Activated naive CD8-positive, alpha-beta T cell treated with anti-CD3 and anti-CD28 coated beads for 36 hours (primary cell): ENCODE results near the gene FAM193A. TPM values are rescaled to one million over a fixed set of nuclear protein-coding genes. Genes with fewer than 3 reads are reported as not detected.
A peak's percentile ranks its signal among the peaks of the same experiment; 100 is the strongest.
"Not testable (repeated sequence)": the region's sequence is repeated elsewhere in the genome, so short reads cannot be mapped to it uniquely, and the experiment has no call there.

ENCODE experiments used
- DNase-seq: peaks from one replicate; pipeline ENCODE4 v3.0.0; 2021
- H3K27ac Mint-ChIP-seq: one replicate; pipeline ENCODE4 v1.8.0; 2022; ENCODE audit warnings: mild to moderate bottlenecking, moderate library complexity, mixed read lengths
- H3K27me3 Mint-ChIP-seq: one replicate; pipeline ENCODE4 v1.8.0; 2022; ENCODE audit warnings: mild to moderate bottlenecking, mixed read lengths
- H3K36me3 Mint-ChIP-seq: one replicate; pipeline ENCODE4 v1.8.0; 2021; ENCODE audit warnings: mild to moderate bottlenecking, mixed read lengths
- H3K4me1 Mint-ChIP-seq: one replicate; pipeline ENCODE4 v1.8.0; 2021; ENCODE audit warnings: mixed read lengths
- H3K4me3 Mint-ChIP-seq: one replicate; pipeline ENCODE4 v1.8.0; 2022; ENCODE audit warnings: mild to moderate bottlenecking, moderate library complexity, mixed read lengths
- H3K9me3 Mint-ChIP-seq: one replicate; pipeline ENCODE4 v1.8.0; 2022; ENCODE audit warnings: mixed read lengths
- total RNA-seq, 2 experiments: library from RNA; stranded (reverse); gene quantifications; one replicate each; pipeline ENCODE4 v1.2.3, GENCODE V29; 2021

Gene FAM193A
- total RNA-seq, 2 experiments from 2014 or later = 18.9 TPM

DNA sequence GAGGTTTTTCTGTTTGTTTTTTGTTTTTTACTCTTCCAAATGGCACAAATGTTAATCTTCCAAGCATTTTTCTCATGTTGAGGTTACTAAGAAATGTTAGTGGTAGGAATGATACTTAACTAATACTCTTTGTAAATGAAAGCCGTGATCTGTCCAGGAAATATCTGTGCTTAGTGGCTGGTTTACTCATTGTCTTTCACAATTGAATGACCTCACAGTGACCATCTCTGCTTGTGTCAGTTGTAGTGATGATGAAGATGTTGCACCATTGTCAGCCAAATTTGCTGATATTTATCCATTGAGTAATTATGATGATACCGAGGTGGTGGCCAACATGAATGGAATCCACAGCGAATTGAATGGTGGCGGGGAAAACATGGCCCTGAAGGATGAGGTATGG is 126.2 kb downstream of the FAM193A start:
- peaks cover 23% of the 10 kb centered on the region for H3K36me3 Mint-ChIP-seq
- no peak for DNase-seq
- H3K27me3 Mint-ChIP-seq = no peaks in the 10 kb centered on the region
- H3K9me3 Mint-ChIP-seq = no peaks in the 10 kb centered on the region
- H3K4me3 Mint-ChIP-seq = no peak overlapping the region
- H3K4me1 Mint-ChIP-seq = peaks cover 9% of the 10 kb centered on the region
- no peak overlapping the region for H3K27ac Mint-ChIP-seq

DNA sequence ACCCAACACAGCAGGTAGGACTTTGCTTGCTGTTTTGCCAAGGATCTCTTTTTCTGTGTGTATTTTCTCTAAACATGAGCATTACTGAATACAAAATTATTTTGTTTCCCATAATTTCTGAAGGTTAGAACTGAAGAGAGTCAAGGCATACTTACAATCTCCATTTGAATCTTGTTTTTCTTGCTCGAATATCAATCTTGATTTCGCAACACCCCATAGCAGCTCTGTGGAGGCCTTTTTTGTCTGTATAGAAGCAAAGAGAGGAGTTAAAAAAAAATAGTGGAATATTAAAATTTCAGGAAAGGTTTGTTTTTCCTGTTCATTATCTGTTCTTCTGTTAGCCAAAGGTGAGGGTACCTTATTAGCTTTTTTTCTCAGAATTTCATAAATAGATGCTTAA is 126.8 kb downstream of the FAM193A start:
- Mint-ChIP-seq H3K4me1 (peaks cover 12% of the 10 kb centered on the region), H3K36me3 (peaks cover 23% of the 10 kb centered on the region), H3K27ac (no peak overlapping the region), H3K9me3 (no peaks in the 10 kb centered on the region), H3K4me3 (no peak overlapping the region), H3K27me3 (no peaks in the 10 kb centered on the region)
- no peak for DNase-seq

DNA sequence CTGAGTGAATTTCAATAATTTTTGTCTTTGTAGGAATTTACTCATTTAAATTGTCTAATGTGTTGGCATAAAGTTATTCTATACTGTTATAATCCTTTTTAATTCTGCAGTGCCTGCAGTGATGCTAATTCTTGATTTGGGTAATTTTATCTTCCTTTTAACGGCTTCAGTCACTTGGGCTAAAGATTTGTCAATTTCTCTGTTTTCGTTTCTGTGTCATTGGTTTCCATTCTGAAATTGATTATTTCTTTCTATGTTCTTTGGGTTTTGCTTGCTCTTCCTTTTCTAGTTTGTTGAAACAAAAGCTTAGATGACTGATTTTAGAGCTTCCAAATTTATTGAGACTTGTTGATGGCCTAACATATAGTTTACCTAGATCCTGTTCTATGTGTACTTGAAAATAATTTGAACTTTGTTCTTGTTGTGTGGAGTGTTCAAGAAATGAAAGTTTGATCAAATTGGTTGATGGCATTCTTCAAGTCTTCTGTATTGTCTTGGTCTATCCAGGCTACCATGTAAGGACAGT is 130.3 kb downstream of the FAM193A start:
- no peaks in the 10 kb centered on the region for H3K27me3 Mint-ChIP-seq
- no peak overlapping the region for H3K4me3 Mint-ChIP-seq
- peaks cover 25% of the 10 kb centered on the region for H3K36me3 Mint-ChIP-seq
- H3K4me1 Mint-ChIP-seq = peaks cover 13% of the 10 kb centered on the region
- H3K27ac Mint-ChIP-seq = peak overlapping the region; percentile 54
- no peaks in the 10 kb centered on the region for H3K9me3 Mint-ChIP-seq
- DNase-seq = no peak

DNA sequence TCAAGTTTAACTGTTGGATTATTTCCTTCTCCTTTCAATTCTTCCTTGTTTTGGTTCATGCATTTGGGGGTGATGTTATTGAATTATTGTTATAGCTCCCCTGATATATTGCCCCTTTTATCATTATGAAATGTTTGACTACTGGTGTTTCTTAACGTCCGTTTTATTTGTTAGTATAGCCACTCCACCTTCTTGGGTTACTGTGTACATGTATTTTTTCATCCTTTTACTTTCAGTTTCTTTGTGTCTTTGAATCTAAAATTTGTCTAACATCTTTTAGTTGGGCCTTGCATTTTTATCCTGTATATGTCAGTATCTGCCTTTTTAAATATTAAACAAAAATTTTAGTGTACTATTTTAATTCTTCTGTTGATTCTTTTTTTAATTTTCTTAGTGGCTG is 131.0 kb downstream of the FAM193A start:
- no peak for DNase-seq
- no peaks in the 10 kb centered on the region for H3K27me3 Mint-ChIP-seq
- peak overlapping the region; percentile 2 for H3K27ac Mint-ChIP-seq
- no peaks in the 10 kb centered on the region for H3K9me3 Mint-ChIP-seq
- H3K36me3 Mint-ChIP-seq = peaks cover 31% of the 10 kb centered on the region
- peaks cover 16% of the 10 kb centered on the region for H3K4me1 Mint-ChIP-seq
- peak overlapping the region; percentile 41 for H3K4me3 Mint-ChIP-seq

DNA sequence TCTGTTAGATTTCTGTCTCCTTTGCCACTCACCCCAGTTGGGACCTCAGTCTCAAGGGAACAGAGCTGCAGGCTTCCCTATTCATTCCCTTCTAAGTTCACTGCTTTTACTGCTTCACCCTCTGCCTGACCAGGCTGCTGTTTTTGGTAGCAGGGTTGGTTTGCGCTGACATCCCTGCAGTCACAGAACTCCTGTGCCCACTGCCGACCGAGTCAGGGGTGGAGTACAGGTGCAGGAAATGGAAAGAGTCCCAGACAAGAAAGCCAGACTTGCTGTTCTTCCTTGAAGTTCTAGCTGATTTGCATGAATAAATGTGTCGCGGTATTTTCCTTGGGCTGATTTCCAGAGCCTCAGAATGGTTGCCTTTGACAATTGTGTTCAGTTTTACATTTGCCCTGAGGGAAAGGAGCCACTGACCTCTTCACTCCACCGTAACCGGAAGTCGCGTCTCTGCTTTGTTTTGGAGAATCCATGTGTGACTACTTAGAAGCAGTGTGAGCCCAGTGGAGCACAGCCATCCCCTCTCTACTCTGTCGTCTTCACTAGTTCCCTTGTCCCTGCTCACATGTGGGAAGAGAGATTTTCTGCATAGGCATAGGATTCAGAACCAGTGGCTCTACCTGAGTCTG is 134.9 kb downstream of the FAM193A start:
- Mint-ChIP-seq H3K4me1 (peaks cover 23% of the 10 kb centered on the region), H3K9me3 (no peaks in the 10 kb centered on the region), H3K4me3 (no peak overlapping the region), H3K36me3 (peaks cover 32% of the 10 kb centered on the region), H3K27ac (no peak overlapping the region), H3K27me3 (no peaks in the 10 kb centered on the region)
- DNase-seq = no peak

DNA sequence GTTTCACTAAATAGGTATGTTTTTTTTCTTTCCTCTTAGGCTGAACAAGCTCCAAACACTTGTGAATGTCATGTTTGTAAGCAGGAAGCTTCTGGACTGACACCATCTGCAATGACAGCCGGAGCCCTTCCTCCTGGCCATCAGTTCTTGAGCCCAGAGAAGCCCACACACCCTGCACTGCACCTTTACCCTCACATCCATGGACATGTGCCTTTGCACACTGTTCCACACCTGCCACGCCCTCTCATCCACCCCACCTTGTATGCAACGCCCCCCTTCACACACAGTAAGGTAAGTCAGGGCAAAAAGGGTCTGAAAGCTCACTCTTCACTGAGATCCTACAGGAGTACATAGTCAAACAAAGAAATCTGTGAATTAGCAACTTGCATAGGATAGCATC is 135.6 kb downstream of the FAM193A start:
- no peak for DNase-seq
- no peak overlapping the region for H3K4me3 Mint-ChIP-seq
- no peak overlapping the region for H3K27ac Mint-ChIP-seq
- H3K4me1 Mint-ChIP-seq = peaks cover 18% of the 10 kb centered on the region
- H3K36me3 Mint-ChIP-seq = peaks cover 34% of the 10 kb centered on the region
- no peaks in the 10 kb centered on the region for H3K9me3 Mint-ChIP-seq
- H3K27me3 Mint-ChIP-seq = no peaks in the 10 kb centered on the region

DNA sequence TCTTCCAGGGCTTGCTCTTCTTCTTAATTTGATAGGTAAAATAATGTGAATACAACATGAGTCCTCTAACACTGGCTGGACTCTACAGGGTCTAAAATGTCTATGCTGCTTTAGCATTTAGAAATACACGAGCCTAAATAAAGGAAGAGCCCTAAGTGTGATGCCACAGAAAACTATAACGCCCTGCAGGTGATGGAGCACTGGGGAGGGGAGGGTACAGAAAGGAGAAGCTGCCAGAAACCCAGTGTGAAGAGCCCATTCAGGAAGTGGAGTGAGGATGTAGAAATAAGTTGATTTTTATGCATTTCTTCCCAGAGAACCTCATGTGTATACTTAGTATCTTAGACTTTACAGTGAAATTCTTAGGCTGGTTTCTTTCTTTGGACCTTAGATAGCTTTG is 136.3 kb downstream of the FAM193A start:
- no peak overlapping the region for H3K4me3 Mint-ChIP-seq
- peaks cover 37% of the 10 kb centered on the region for H3K36me3 Mint-ChIP-seq

DNA sequence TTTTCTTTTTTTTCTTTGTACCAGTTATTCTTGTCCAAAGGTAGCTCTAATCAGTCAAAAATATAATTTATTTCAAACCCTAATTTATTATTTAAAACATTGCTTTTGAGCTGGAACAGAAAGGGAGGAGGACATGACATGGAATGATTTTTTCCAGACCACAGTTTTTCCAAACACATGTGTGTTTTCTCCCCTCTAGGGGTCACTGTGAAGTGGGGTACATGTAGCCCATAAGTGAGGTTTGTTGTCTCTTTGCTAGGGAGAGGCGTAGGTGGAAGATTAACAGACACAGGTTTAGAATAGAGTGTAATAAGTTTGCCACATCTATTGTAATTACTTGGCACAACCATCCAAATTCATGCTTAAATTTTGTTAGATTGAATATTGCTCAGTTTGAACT is 136.7 kb downstream of the FAM193A start:
- Mint-ChIP-seq H3K4me1 (peaks cover 15% of the 10 kb centered on the region), H3K36me3 (peaks cover 39% of the 10 kb centered on the region), H3K4me3 (no peak overlapping the region), H3K9me3 (no peaks in the 10 kb centered on the region), H3K27me3 (no peaks in the 10 kb centered on the region), H3K27ac (no peak overlapping the region)
- no peak for DNase-seq

More for the DNA sequence above, 136.3 kb downstream of the FAM193A start:
- Mint-ChIP-seq H3K9me3 (no peaks in the 10 kb centered on the region), H3K27me3 (no peaks in the 10 kb centered on the region), H3K4me1 (peaks cover 15% of the 10 kb centered on the region), H3K27ac (peak overlapping the region; percentile 22)
- DNase-seq = no peak

DNA sequence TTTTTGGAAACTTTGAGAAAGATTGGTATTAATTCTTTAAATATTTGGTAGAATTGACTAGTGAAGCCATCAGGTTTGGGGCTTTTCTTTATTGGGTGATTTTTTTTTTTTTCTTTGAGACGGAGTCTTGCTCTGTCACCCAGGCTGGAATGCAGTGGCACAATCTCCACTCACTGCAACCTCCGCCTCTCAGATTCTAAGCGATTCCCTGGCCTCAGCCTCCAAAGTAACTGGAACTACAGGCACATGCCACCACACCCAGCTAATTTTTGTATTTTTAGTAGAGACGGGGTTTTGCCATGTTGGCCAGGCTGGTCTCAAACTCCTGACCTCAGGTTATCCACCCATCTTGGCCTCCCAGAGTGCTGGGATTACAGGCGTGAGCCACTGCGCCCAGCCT is 143.3 kb downstream of the FAM193A start:
- not testable (repeated sequence) for H3K9me3 Mint-ChIP-seq, H3K4me3 Mint-ChIP-seq, H3K27ac Mint-ChIP-seq, DNase-seq, H3K27me3 Mint-ChIP-seq
- H3K36me3 Mint-ChIP-seq = peaks cover 44% of the 10 kb centered on the region
- H3K4me1 Mint-ChIP-seq = peaks cover 13% of the 10 kb centered on the region

DNA sequence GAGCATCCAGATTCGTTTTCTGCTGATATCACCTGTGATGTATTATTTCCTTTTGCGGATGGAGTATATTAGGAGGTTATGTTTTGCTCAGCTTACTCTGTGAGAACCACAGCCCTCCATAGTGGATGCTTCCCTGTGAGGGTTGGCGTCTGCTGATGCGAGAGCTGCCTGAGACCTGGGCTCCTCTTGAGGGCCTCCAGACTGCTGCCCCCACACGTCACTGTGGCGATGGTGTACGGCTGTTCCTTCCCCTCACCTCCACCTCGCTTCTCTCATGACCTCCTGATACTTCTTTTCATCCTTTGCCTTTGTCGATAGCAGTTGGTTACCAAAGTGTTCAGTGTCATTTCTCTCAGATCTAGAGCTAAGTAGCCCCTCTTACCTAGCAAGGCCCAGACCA is 148.0 kb downstream of the FAM193A start:
- Mint-ChIP-seq H3K9me3 (no peaks in the 10 kb centered on the region), H3K36me3 (peaks cover 32% of the 10 kb centered on the region), H3K27me3 (no peaks in the 10 kb centered on the region), H3K4me1 (peaks cover 4% of the 10 kb centered on the region), H3K4me3 (no peak overlapping the region), H3K27ac (no peak overlapping the region)
- no peak for DNase-seq

DNA sequence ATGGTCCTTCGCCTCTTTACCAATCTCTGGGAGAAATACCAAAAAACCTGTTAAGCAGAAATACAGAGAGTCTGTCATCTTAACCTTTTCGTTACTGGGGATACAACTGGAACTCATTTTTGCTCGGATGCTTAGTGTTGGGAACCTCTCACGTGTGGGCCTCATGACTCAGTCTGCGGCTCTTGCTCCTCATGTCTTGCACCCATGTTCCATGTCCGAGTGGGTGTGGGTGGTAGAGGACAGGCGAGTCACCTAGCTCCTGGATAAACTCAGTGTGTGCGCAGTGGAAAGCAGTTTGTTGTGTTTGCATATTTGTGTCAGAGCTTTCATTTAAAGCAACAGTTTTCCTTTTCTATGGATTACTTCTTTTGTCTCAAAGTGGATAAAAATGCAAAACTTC is 149.1 kb downstream of the FAM193A start:
- no peak for DNase-seq
- Mint-ChIP-seq H3K4me1 (peaks cover 10% of the 10 kb centered on the region), H3K4me3 (no peak overlapping the region), H3K27ac (no peak overlapping the region), H3K36me3 (peaks cover 36% of the 10 kb centered on the region), H3K9me3 (no peaks in the 10 kb centered on the region), H3K27me3 (no peaks in the 10 kb centered on the region)

DNA sequence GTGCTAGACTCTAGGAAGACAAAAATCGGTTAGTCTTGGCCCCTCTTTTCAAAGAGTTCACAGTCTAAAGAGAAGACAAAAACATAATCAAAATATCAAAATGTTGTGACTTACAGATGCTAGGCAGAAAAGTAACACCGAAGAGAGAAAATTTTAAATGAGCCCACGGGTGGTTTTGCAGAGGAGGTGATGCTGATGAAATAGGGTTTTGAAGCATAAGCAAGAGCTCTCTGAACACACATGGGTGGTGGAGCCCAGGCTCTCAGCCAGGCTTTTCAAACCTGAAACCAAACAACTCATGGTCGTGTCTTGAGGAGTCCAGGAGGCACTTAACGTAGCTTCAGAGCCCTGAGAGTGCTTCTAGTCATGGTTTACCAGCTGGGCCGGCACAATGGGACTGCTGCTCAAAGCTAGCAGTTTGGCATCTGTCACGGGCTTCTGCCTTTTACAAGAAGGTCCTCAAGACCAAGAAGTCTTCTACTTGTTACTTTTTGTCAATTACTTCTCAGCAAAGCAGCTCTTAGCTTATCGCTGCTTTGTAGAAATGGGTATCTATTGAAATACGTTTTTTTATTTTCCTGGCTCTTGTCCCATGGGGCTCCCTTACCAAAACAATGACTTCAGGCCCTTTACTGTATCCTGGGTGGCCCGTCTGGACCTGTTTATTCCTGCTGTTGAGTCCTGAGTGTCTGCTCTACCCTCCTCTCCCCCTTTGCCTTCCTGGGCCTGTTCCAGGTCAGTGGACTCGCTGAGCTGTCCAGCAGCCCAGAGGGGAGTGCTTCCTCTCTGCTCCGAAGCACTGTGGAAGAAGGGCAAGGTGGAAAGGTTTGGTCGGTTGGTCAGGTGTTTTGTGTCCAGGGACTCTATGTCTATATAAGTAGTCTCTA is 150.2 kb downstream of the FAM193A start:
- no peaks in the 10 kb centered on the region for H3K9me3 Mint-ChIP-seq
- H3K4me3 Mint-ChIP-seq = no peak overlapping the region
- H3K4me1 Mint-ChIP-seq = peaks cover 16% of the 10 kb centered on the region
- H3K27me3 Mint-ChIP-seq = no peaks in the 10 kb centered on the region
- no peak overlapping the region for H3K27ac Mint-ChIP-seq
- H3K36me3 Mint-ChIP-seq = peaks cover 37% of the 10 kb centered on the region
- DNase-seq = no peak

DNA sequence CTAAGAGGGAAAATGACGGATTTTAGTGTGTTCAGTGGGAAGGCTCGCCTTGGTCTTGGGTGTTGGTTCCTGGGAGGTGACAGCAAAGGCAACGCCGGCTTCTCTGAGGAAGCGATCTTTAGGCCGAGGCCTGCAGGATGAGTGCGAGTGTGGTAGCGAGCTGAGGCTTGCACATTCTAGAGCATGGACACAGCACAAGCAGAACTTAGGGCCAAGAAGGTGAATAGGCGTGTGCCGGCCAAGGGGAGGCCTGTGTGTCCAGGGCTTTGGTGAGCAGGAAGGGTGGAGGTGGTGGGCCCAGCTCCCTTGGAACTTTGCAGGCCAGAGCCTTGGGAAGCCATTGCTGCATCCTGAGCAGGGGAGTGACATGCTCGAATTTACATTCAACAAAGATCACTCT is 151.8 kb downstream of the FAM193A start:
- Mint-ChIP-seq H3K27me3 (no peaks in the 10 kb centered on the region), H3K4me3 (no peak overlapping the region), H3K27ac (no peak overlapping the region), H3K9me3 (no peaks in the 10 kb centered on the region), H3K4me1 (peaks cover 26% of the 10 kb centered on the region), H3K36me3 (peaks cover 41% of the 10 kb centered on the region)
- no peak for DNase-seq

DNA sequence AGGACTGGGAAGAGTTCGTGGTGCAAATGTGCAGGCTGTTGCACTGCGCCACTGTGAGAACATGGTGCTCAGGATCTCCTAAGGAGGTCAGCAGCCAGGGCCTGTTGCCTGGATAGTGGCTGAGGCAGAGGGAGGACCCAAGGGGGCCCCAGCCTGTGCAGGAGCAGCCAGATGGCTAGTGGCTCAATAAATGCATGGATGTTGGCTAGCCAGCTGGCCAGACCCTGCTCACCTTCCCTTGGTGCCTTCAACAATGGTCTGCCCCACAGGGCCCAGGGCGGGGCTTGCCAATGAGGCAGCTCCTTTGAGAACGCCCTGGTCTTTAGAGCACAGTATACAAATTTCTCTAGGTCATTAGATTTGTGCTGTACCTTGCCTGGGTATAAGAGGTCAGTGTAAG is 152.2 kb downstream of the FAM193A start:
- H3K9me3 Mint-ChIP-seq = no peaks in the 10 kb centered on the region
- DNase-seq = no peak
- peaks cover 37% of the 10 kb centered on the region for H3K36me3 Mint-ChIP-seq
- no peaks in the 10 kb centered on the region for H3K27me3 Mint-ChIP-seq
- no peak overlapping the region for H3K4me3 Mint-ChIP-seq
- no peak overlapping the region for H3K27ac Mint-ChIP-seq
- H3K4me1 Mint-ChIP-seq = peaks cover 23% of the 10 kb centered on the region

DNA sequence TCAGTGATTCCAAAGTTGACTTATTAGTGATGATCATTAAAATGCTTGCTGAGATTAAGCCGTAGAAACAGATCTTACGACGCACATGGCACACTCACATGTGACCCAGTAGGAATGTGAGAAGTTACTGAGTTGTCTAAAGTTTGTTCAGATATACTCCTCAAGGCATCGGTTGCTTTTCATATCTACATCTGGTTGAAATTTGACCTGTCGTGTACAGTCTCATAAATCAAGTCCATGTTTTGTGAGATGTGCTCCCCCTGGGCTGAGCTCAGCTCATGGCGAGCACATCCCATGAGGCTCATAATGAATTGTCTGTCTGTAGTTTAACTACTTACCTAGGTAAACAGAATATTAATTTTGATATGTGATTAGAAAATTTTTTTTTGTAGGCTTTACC is 152.7 kb downstream of the FAM193A start:
- H3K36me3 Mint-ChIP-seq = peaks cover 38% of the 10 kb centered on the region
- H3K27ac Mint-ChIP-seq = no peak overlapping the region
- H3K4me3 Mint-ChIP-seq = no peak overlapping the region
- H3K4me1 Mint-ChIP-seq = peaks cover 22% of the 10 kb centered on the region
- DNase-seq = no peak
- H3K9me3 Mint-ChIP-seq = no peaks in the 10 kb centered on the region
- H3K27me3 Mint-ChIP-seq = no peaks in the 10 kb centered on the region
